H1 (cell line): ENCODE results near the gene ZNF726. TPM values are rescaled to one million over a fixed set of nuclear protein-coding genes. Genes with fewer than 3 reads are reported as not detected.

Experiments
- BCL11A ChIP-seq, 2 experiments: IDR thresholded peaks; one replicate each; pipeline ENCODE4 v1.6.1; 2011; ENCODE audit warnings: low read depth in 2 of 2, low read length in 2 of 2, mild to moderate bottlenecking in 2 of 2
- RBBP5 ChIP-seq: IDR thresholded peaks from 2 replicates; pipeline ENCODE4 v1.7.1; 2012; ENCODE audit warnings: low read depth, mild to moderate bottlenecking, inconsistent platforms, low read length, moderate library complexity, borderline replicate concordance
- polyA plus RNA-seq, 7 experiments: library from polyadenylated mRNA; depleted of rRNA in 3 of 7; stranded (reverse) in 5 of 7; unstranded in 2 of 7; fragments of >200 nt in 5 of 7; fragments of 200-250 nt in 2 of 7; gene quantifications; 1 replicate in 5 of 7; 2 replicates in 1 of 7; 4 replicates in 1 of 7; pipeline versions ENCODE4 v1.2.1 to v1.2.3, GENCODE V29; 2011 to 2013; ENCODE audit warnings: missing spikeins in 2 of 7, mixed read lengths in 2 of 7
- total RNA-seq: library from RNA; stranded (reverse); fragmentation: NEBNext Ultra II Directional; extraction: Animal tissue kit (Norgen Biotek cat#: 25700); gene quantifications from 2 replicates; pipeline ENCODE4 v1.2.1, GENCODE V29; 2021

Gene ZNF726
- total and polyA plus RNA-seq, 2 of the 8 experiments (the other 6 are each of a cell fraction or from before 2014, with no cell fraction given), result not detected

- no peak for TF ChIP-seq BCL11A (IDR thresholded peaks at IDR 0.05; ENCODE audit: low read depth in 2 of 2, low read length in 2 of 2)
- no peak for TF ChIP-seq RBBP5
Observed at GRCh38 chr19:23884363-23884762, 30.3 kb upstream of the ZNF726 start (continued).
